ENCODE results near the gene ADCK1. TPM values are rescaled to one million over a fixed set of nuclear protein-coding genes. Genes with fewer than 3 reads are reported as not detected.

Gene ADCK1
- total RNA-seq, 6 experiments from 2014 or later, result 3.7 to 6.0 (median 5.1) TPM

DNA sequence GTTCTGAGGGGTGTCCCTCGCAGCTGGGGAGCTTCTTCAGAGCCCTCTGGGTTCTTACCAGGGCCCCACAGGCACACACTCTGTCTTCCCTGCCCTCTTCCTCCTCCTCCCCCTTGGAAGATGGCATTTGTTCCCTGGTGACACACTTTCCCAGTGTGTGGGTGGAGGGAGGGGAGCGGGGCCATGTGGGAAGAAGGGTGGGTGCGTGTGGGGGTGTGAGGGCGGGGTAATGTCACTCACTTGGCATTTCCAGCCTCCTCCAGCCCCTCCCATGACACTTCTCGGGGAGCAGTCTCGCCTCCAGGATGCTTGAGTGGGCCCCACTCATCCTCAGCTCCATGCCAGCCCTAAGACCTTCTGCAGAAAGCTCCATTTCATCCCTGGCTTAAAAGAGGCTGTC, 61.3 kb downstream of the ADCK1 start:
- Histone ChIP-seq H3K27ac (no peak overlapping the region), H3K27me3 (no peaks in the 10 kb centered on the region), H3K36me3 (no peaks in the 10 kb centered on the region), H3K4me3 (no peak overlapping the region), H3K4me1 (no peaks in the 10 kb centered on the region), H3K9me3 (no peaks in the 10 kb centered on the region)
- DNase-seq (no peak), ATAC-seq (no peak)
- WGBS (ENCODE audit: insufficient coverage, low coverage, low lambda C conversion rate, missing lambda C conversion rate), result 100% methylated on average over 1 of the region's 6 CpGs
- no peak for TF ChIP-seq POLR2A (IDR thresholded peaks at IDR 0.05)
- TF ChIP-seq, protein P1, sequence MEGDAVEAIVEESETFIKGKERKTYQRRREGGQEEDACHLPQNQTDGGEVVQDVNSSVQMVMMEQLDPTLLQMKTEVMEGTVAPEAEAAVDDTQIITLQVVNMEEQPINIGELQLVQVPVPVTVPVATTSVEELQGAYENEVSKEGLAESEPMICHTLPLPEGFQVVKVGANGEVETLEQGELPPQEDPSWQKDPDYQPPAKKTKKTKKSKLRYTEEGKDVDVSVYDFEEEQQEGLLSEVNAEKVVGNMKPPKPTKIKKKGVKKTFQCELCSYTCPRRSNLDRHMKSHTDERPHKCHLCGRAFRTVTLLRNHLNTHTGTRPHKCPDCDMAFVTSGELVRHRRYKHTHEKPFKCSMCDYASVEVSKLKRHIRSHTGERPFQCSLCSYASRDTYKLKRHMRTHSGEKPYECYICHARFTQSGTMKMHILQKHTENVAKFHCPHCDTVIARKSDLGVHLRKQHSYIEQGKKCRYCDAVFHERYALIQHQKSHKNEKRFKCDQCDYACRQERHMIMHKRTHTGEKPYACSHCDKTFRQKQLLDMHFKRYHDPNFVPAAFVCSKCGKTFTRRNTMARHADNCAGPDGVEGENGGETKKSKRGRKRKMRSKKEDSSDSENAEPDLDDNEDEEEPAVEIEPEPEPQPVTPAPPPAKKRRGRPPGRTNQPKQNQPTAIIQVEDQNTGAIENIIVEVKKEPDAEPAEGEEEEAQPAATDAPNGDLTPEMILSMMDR (IDR thresholded peaks at IDR 0.05), result no peak
- intact Hi-C loops (cut with DNase I), result loop anchor here in 1 of 2 donors (10.0 kb wide), 1 partner anchor 704 kb away; no protein-coding TSS in a partner anchor

GRCh38 chr14:77862154-77862786, 62.4 kb downstream of the ADCK1 start:
- peak; percentile 66 to 81 (median 76) for ATAC-seq
- Histone ChIP-seq H3K4me1 (no peaks in the 10 kb centered on the region), H3K9me3 (no peaks in the 10 kb centered on the region), H3K36me3 (no peaks in the 10 kb centered on the region), H3K27ac (no peak overlapping the region), H3K4me3 (no peak overlapping the region), H3K27me3 (no peaks in the 10 kb centered on the region)
- intact Hi-C loops (cut with DNase I), result loop anchor here in 1 of 2 donors (10.0 kb wide), 1 partner anchor 703 kb away; no protein-coding TSS in a partner anchor
- TF ChIP-seq, protein P1 (IDR thresholded peaks at IDR 0.05), result peak; percentile 78 to 95 (median 90)
- TF ChIP-seq POLR2A (IDR thresholded peaks at IDR 0.05), result no peak
- WGBS (ENCODE audit: insufficient coverage, low coverage, low lambda C conversion rate, missing lambda C conversion rate), result 58% methylated on average over 8 of the region's 11 CpGs
- DNase-seq, result peak; percentile 71 to 78 (median 77)

GRCh38 chr14:77864085-77864484, 64.2 kb downstream of the ADCK1 start:
- no peak for TF ChIP-seq POLR2A (IDR thresholded peaks at IDR 0.05)
- TF ChIP-seq, protein P1 (IDR thresholded peaks at IDR 0.05), result no peak
- Histone ChIP-seq H3K4me3 (no peak overlapping the region), H3K4me1 (no peaks in the 10 kb centered on the region), H3K27ac (no peak overlapping the region), H3K36me3 (no peaks in the 10 kb centered on the region), H3K9me3 (no peaks in the 10 kb centered on the region), H3K27me3 (no peaks in the 10 kb centered on the region)
- WGBS (ENCODE audit: insufficient coverage, low coverage, low lambda C conversion rate, missing lambda C conversion rate), result 90% methylated on average over 4 of the region's 6 CpGs
- DNase-seq (no peak), ATAC-seq (no peak)
- intact Hi-C loops (cut with DNase I), result loop anchor here in 1 of 2 donors (10.0 kb wide), 1 partner anchor 701 kb away; no protein-coding TSS in a partner anchor

DNA sequence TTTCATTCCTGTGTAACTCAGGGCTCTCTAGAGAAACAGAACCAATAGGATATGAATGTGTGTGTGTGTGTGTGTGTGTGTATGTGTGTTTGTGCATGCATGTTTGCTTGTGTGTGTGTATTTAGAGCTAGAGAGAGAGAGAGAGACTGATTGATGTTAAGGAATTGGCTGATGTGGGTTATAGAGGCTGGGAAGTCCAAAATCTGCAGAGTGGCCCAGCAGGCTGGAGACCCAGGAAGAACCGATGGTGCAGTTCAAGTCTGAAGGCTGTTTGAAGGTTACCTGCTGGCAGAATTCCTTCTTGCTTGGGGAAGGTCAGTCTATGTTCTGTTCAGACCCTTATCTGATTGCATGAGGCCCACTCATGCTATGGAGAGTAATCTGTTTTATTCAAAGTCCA, 64.7 kb downstream of the ADCK1 start:
- no peak for DNase-seq
- Histone ChIP-seq H3K27ac (no peak overlapping the region), H3K9me3 (no peaks in the 10 kb centered on the region), H3K27me3 (no peaks in the 10 kb centered on the region), H3K4me1 (no peaks in the 10 kb centered on the region), H3K4me3 (no peak overlapping the region), H3K36me3 (no peaks in the 10 kb centered on the region)
- intact Hi-C loops (cut with DNase I), result loop anchor here in 1 of 2 donors (10.0 kb wide), 1 partner anchor 700 kb away; no protein-coding TSS in a partner anchor
- TF ChIP-seq, protein P1 (IDR thresholded peaks at IDR 0.05), result no peak
- TF ChIP-seq POLR2A (IDR thresholded peaks at IDR 0.05), result no peak
- WGBS (ENCODE audit: insufficient coverage, low coverage, low lambda C conversion rate, missing lambda C conversion rate), result no CpG with 5 or more reads among the region's 1 CpG
- ATAC-seq, result no peak

Measured in right lobe of liver (tissue), 6 donors.